Mucosa of descending colon (tissue), 3 donors: Measurements from ENCODE around the gene SFXN1. TPM values are rescaled to one million over a fixed set of nuclear protein-coding genes. Genes with fewer than 3 reads are reported as not detected.

Source experiments
- ATAC-seq: fragments of 200-7000 bp; cut with Tn5 transposase; one replicate; pipeline ENCODE4 v1.9.1; 2020; ENCODE audit warnings: mild to moderate bottlenecking, moderate library complexity
- DNase-seq, 3 donors: peaks; one replicate each; pipeline ENCODE4 v3.0.0-alpha.2; 2020
- H3K36me3 ChIP-seq: fragments of 200-600 bp; one replicate; pipeline ENCODE4 v1.8.0; 2021; ENCODE audit warnings: low read depth, mild to moderate bottlenecking
- H3K4me1 ChIP-seq: fragments of 200-600 bp; one replicate; pipeline ENCODE4 v1.8.0; 2021; ENCODE audit warnings: low read depth, mild to moderate bottlenecking
- H3K4me3 ChIP-seq: fragments of 200-600 bp; one replicate; pipeline ENCODE4 v1.8.0; 2021; ENCODE audit warnings: mild to moderate bottlenecking
- H3K9me3 ChIP-seq: fragments of 200-600 bp; one replicate; pipeline ENCODE4 v1.8.0; 2021; ENCODE audit warnings: mild to moderate bottlenecking
- intact Hi-C, 2 donors: fragments of 100-400 bp; cut with DNase I in 1 of 2; cut with micrococcal nuclease in 1 of 2; formaldehyde crosslinking; loops; one replicate each; pipeline versions ENCODE4 v1.11.0 to v1.11.1; 2022; cut with DNase I, micrococcal nuclease
- total RNA-seq, 3 donors: library from RNA; stranded (reverse); fragmentation: NEBNext Ultra II Directional in 2 of 3; extraction: Animal tissue kit (Norgen Biotek cat#: 25700) in 2 of 3; gene quantifications; one replicate each; pipeline versions ENCODE4 v1.2.1 to v1.2.4, GENCODE V29; 2021 to 2023
- TF ChIP-seq, protein P1 (sequence below): fragments of 200-600 bp; IDR thresholded peaks from one replicate; pipeline ENCODE4 v1.8.0; 2022; ENCODE audit warnings: antibody characterized with exemption, mild to moderate bottlenecking
- donor health status: DM: no; HTN: no; CAD: no; lungs with moderate emphysema.
- donor health status: DM: no; HTN: no; CAD: no.
- donor health status: DM: no; HTN: yes; CAD: no.

SFXN1 gene
- total RNA-seq, 3 donors from 2014 or later, result 56.8 to 122 (median 92.5) TPM

DNA sequence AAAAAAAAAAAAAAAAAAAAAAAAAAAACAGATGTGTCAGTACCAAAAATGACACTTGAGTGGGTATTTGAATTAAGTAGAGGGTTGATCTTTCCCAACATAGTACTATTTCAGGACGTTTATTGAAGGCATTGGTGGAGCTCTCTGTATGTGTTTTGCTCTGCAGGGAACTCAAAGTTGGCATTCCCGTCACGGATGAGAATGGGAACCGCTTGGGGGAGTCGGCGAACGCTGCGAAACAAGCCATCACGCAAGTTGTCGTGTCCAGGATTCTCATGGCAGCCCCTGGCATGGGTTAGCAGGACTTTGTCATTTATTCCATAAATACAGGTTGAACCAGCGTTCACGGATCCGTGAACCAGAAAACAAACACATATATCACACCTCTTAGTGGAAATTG lies 34.9 kb downstream of the SFXN1 start:
- no peaks in the 10 kb centered on the region for H3K36me3 ChIP-seq
- H3K4me1 ChIP-seq, result no peaks in the 10 kb centered on the region
- intact Hi-C loops, result no loop called here
- no peak overlapping the region for H3K4me3 ChIP-seq
- ATAC-seq (no peak), DNase-seq (no peak)
- no peaks in the 10 kb centered on the region for H3K9me3 ChIP-seq
- TF ChIP-seq, protein P1, sequence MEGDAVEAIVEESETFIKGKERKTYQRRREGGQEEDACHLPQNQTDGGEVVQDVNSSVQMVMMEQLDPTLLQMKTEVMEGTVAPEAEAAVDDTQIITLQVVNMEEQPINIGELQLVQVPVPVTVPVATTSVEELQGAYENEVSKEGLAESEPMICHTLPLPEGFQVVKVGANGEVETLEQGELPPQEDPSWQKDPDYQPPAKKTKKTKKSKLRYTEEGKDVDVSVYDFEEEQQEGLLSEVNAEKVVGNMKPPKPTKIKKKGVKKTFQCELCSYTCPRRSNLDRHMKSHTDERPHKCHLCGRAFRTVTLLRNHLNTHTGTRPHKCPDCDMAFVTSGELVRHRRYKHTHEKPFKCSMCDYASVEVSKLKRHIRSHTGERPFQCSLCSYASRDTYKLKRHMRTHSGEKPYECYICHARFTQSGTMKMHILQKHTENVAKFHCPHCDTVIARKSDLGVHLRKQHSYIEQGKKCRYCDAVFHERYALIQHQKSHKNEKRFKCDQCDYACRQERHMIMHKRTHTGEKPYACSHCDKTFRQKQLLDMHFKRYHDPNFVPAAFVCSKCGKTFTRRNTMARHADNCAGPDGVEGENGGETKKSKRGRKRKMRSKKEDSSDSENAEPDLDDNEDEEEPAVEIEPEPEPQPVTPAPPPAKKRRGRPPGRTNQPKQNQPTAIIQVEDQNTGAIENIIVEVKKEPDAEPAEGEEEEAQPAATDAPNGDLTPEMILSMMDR, result no peak

DNA sequence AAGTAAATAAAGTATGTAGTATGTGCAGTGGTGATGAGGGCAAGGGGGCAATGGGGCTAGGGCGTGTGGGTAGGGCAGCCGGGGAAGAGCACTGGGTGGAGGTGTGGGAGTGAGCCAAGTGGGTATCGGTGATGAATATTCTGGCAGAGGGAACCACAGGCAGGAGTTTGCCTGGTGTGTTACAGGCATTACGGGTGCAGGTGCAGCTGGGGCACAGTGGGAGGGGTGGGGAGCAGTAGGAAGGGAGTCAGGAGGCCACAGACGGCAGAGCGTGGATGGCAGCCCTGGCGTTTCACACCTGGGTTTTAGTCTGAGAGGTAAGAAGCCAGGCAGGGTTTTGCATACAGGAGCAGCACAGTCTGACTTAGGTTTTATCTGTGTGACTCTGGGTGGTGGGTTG lies 35.4 kb downstream of the SFXN1 start:
- intact Hi-C loops, result no loop called here
- TF ChIP-seq, protein P1, result no peak
- no peaks in the 10 kb centered on the region for H3K9me3 ChIP-seq
- no peak overlapping the region for H3K4me3 ChIP-seq
- no peaks in the 10 kb centered on the region for H3K36me3 ChIP-seq
- no peaks in the 10 kb centered on the region for H3K4me1 ChIP-seq
- ATAC-seq (no peak), DNase-seq (no peak)

DNA sequence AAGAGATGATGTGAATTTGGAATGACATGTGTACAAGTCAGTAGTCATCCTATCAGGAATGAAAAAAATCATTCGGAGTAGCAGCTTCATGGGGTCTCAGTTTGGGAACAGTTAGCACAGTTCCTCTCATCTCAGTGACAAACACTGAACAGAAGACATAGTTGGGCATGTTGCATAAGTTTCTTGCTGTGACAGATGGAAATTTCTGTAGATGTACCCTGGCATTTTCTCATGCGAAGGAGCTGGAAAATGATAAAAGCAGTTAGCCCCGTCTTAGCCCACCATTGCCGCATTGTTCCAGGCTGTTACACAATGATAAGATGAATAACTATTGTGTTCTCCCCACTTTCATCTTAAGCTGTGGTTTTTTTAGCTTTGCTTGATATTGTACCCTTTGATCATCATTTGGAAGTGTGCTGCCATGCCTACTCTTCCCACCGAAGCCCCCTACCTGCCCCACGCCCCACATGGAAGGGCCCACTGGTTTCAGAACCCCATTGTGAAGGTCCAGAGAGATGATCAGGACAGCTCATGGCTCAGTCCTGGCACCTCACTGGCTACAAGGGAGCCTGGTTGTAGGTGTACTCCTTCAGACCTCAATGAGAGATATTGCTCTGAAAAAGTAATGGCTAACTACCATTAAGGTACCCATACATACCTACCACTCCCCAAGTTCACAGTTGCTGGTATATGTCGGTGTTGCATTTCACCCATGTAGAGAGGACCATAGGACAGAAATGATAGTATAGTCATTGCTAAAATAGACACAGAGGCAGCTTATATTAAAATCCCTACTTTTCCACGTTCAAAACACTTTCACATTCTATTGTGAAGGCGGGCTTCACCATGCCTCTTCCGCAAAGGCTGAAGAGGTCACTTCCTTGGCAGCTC lies 38.8 kb downstream of the SFXN1 start:
- DNase-seq, result no peak
- intact Hi-C loops, result no loop called here
- Histone ChIP-seq H3K36me3 (no peaks in the 10 kb centered on the region), H3K4me1 (no peaks in the 10 kb centered on the region), H3K4me3 (no peak overlapping the region), H3K9me3 (no peaks in the 10 kb centered on the region)
- TF ChIP-seq, protein P1, result no peak
- ATAC-seq, result no peak

DNA sequence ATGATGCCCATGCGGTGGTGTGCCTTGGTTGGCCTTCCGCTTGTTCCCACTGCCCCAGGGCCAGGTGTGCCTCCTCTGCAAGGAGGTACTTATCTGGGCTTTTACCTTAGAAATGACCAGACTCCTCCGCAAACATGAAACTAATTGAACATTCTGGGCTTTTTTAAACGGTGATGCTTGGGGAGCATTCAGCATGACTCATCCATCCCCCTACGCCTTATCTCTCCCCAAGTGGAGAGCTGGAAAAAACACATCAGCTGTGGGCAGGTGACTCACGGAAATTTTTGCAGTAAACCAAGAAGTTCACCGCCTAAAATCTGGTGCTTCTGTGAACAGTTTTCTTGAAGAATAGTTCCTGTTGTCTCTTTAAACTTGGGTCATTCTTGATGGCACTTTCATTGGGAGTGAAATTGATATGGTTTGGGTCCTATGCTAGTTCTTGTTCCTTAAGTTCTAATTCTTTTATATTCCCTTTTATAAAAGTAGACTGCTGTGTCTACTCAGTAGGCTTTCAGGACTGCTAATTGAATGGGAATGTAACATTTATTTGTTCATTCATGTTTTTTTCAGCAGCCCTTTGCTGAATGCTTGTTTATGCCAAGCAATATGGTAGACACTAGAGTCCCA lies 39.6 kb downstream of the SFXN1 start:
- Histone ChIP-seq H3K4me3 (no peak overlapping the region), H3K36me3 (no peaks in the 10 kb centered on the region), H3K4me1 (no peaks in the 10 kb centered on the region), H3K9me3 (no peaks in the 10 kb centered on the region)
- intact Hi-C loops, result no loop called here
- DNase-seq (no peak), ATAC-seq (no peak)
- TF ChIP-seq, protein P1, result no peak

DNA sequence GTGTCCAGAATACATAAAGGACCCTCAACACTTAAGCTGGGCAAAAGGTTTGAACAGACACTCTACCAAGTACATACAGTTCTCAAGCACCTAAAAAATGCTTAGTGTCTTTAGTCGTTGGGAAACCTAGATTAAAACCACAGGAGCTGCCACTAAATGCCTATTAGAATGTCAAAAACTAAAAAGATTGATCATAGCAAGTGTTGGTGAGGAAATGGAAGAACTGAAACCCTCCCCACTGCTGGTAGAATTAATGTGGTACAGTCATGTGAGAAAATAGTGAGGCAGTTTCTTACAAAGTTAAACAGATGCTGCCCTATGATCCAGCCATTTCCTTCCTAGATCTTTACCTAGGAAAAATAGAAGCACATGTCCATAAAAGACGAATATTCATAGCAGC lies 40.6 kb downstream of the SFXN1 start:
- intact Hi-C loops, result no loop called here
- DNase-seq (no peak), ATAC-seq (no peak)
- Histone ChIP-seq H3K36me3 (no peaks in the 10 kb centered on the region), H3K4me3 (no peak overlapping the region), H3K4me1 (no peaks in the 10 kb centered on the region), H3K9me3 (no peaks in the 10 kb centered on the region)
- TF ChIP-seq, protein P1, result no peak
